A549 (cell line): ENCODE measurements around the gene SLC22A17. TPM values are rescaled to one million over a fixed set of nuclear protein-coding genes. Genes with fewer than 3 reads are reported as not detected.

Source experiments
- ATAC-seq, 2 experiments: fragments of 200-7000 bp in 1 of 2; fragments of >200 bp in 1 of 2; cut with Nextera tagmentation in 1 of 2; cut with Tn5 transposase in 1 of 2; 3 replicates each; pipeline versions ENCODE4 v1.8.0 to v1.9.1; 2018 to 2020; ENCODE audit warnings: mild to moderate bottlenecking in 1 of 2, moderate library complexity in 1 of 2
- CTCF ChIA-PET: fragments of 300-600 bp; sonication (Branson Sonifier 250); formaldehyde crosslinking; extraction: SDS; loops from one replicate; lab custom pipeline; 2021; ENCODE audit warnings: antibody characterized with exemption, inconsistent platforms; lab: Yijun Ruan, JAX
- POLR2A ChIA-PET: fragments of 350-600 bp; formaldehyde crosslinking; extraction: SDS; loops from one replicate; lab custom pipeline; 2021; ENCODE audit warnings: antibody characterized with exemption, inconsistent platforms; lab: Yijun Ruan, JAX
- DNase-seq, 2 experiments: peaks; one replicate each; pipeline versions ENCODE4 v3.0.0 to v3.0.0-alpha.2; 2011 to 2016; ENCODE audit warnings: low read depth in 1 of 2, low spot score in 1 of 2
- FAIRE-seq: peaks from 2 replicates; lab custom pipeline; 2011; peaks lifted over from hg19 to GRCh38; lab: Jason Lieb, UNC
- H3K27ac ChIP-seq, 2 experiments: fragments of >200 bp; sonication (Bioruptor Twin); formaldehyde crosslinking; 3 replicates each; pipeline ENCODE4 v1.5.1; 2016 to 2017
- H3K4me1 ChIP-seq: fragments of >200 bp; sonication (Bioruptor Twin); formaldehyde crosslinking; 3 replicates; pipeline ENCODE4 v1.6.1; 2016
- H3K4me2 ChIP-seq: fragments of >200 bp; sonication (Bioruptor Twin); formaldehyde crosslinking; 3 replicates; pipeline ENCODE4 v1.6.1; 2016
- H3K4me3 ChIP-seq: fragments of >200 bp; sonication (Bioruptor Twin); formaldehyde crosslinking; 3 replicates; pipeline ENCODE4 v1.5.1; 2016
- H3K9me3 ChIP-seq: fragments of >200 bp; sonication (Bioruptor Twin); formaldehyde crosslinking; 3 replicates; pipeline ENCODE4 v1.6.1; 2016
- BCL3 ChIP-seq: fragments of >200 bp; sonication (Bioruptor Twin); formaldehyde crosslinking; IDR thresholded peaks from 3 replicates; pipeline ENCODE4 v1.6.1; 2016
- CBX8 ChIP-seq: fragments of 200-600 bp; sonication (generic); IDR thresholded peaks from 2 replicates; pipeline ENCODE4 v1.6.1; 2016
- CHD4 ChIP-seq: fragments of 200-600 bp; sonication (generic); IDR thresholded peaks from 2 replicates; pipeline ENCODE4 v1.6.1; 2016; ENCODE audit warnings: antibody characterized with exemption, mild to moderate bottlenecking, borderline replicate concordance
- CTCF ChIP-seq: fragments of >200 bp; sonication (Bioruptor Twin); formaldehyde crosslinking; IDR thresholded peaks from 3 replicates; pipeline ENCODE4 v1.5.1; 2016
- EHF ChIP-seq: fragments of 250-450 bp; sonication (Bioruptor Pico); IDR thresholded peaks from 2 replicates; pipeline ENCODE4 v1.5.0; 2020; ENCODE audit warnings: mild to moderate bottlenecking
- ESRRA ChIP-seq: fragments of 150-350 bp; IDR thresholded peaks from 2 replicates; pipeline ENCODE4 v1.6.1; 2014; ENCODE audit warnings: mild to moderate bottlenecking, low read length, borderline replicate concordance
- FOSB ChIP-seq: fragments of 250-450 bp; sonication (Bioruptor Pico); IDR thresholded peaks from 2 replicates; pipeline ENCODE4 v1.5.0; 2020; ENCODE audit warnings: mild to moderate bottlenecking, moderate library complexity
- HES2 ChIP-seq: fragments of >200 bp; sonication (Bioruptor Twin); formaldehyde crosslinking; IDR thresholded peaks from 2 replicates; pipeline ENCODE4 v1.6.1; 2016
- HOXA7 ChIP-seq: fragments of 250-450 bp; sonication (Bioruptor Pico); IDR thresholded peaks from 2 replicates; pipeline ENCODE4 v1.5.0; 2020; ENCODE audit warnings: mild to moderate bottlenecking, moderate library complexity
- JUN ChIP-seq, 2 experiments: fragments of >200 bp; sonication (Bioruptor Twin); formaldehyde crosslinking; IDR thresholded peaks; 2 replicates in 1 of 2; 3 replicates in 1 of 2; pipeline ENCODE4 v1.6.1; 2016 to 2017
- MAZ ChIP-seq: fragments of 150-350 bp; IDR thresholded peaks from 2 replicates; pipeline ENCODE4 v1.6.1; 2014; ENCODE audit warnings: antibody characterized with exemption, low read depth, low read length, borderline replicate concordance
- NFE2L2 ChIP-seq: fragments of 150-350 bp; conservative IDR thresholded peaks from 2 replicates; pipeline ENCODE4 v1.6.1; 2014; ENCODE audit warnings: low read length
- RCOR1 ChIP-seq: fragments of 150-350 bp; IDR thresholded peaks from 2 replicates; pipeline ENCODE4 v1.6.1; 2014; ENCODE audit warnings: antibody characterized with exemption, low read length, low read depth
- TFCP2L1 ChIP-seq: fragments of 250-450 bp; sonication (Bioruptor Pico); IDR thresholded peaks from 2 replicates; pipeline ENCODE4 v1.5.0; 2021; ENCODE audit warnings: mild to moderate bottlenecking
- TP53 ChIP-seq: fragments of 250-450 bp; sonication (Bioruptor Pico); IDR thresholded peaks from 2 replicates; pipeline ENCODE4 v1.5.0; 2021; ENCODE audit warnings: mild to moderate bottlenecking, moderate library complexity
- ZC3H11A ChIP-seq: fragments of 450-650 bp; IDR thresholded peaks from 2 replicates; pipeline ENCODE4 v1.6.1; 2014; ENCODE audit warnings: antibody characterized with exemption, mild to moderate bottlenecking
- WGBS: methylation state at CpG from one replicate; pipeline ENCODE4 v1.1.6; 2017; ENCODE audit errors: missing lambda C conversion rate; 5-methylcytosine and 5-hydroxymethylcytosine counted together
- polyA plus RNA-seq, 4 experiments: library from polyadenylated mRNA; depleted of rRNA in 3 of 4; stranded (reverse); fragments of >200 nt; fragmentation: RNase III in 1 of 4; extraction: RNeasy Plus Mini Kit Qiagen cat#74134 plus additional on column Dnase treatment in 1 of 4; gene quantifications; 2 replicates in 3 of 4; 3 replicates in 1 of 4; pipeline ENCODE4 v1.2.3, GENCODE V29; 2011 to 2017
- TF ChIP-seq, protein P1 (sequence below): fragments of 200-600 bp; sonication (generic); IDR thresholded peaks from 2 replicates; pipeline ENCODE4 v1.6.1; 2016; ENCODE audit warnings: antibody characterized with exemption, mild to moderate bottlenecking, moderate library complexity
- TF ChIP-seq, protein P2 (sequence below): IDR thresholded peaks from 2 replicates; pipeline ENCODE4 v1.6.1; 2012
- TF ChIP-seq, protein P3 (sequence below): fragments of 250-450 bp; sonication (Bioruptor Pico); IDR thresholded peaks from 2 replicates; pipeline ENCODE4 v1.5.0; 2021; ENCODE audit warnings: mild to moderate bottlenecking, moderate library complexity, borderline replicate concordance

The SLC22A17 gene
- polyA plus RNA-seq, 2 of the 4 experiments (the other 2 are of a cell fraction): 3.5 to 8.4 TPM

GRCh38 chr14:23324455-23324846 is 28.2 kb downstream of the SLC22A17 start:
- ATAC-seq (no peak), DNase-seq (no peak), FAIRE-seq (no peak)
- H3K9me3 ChIP-seq: no peaks in the 10 kb centered on the region
- POLR2A ChIA-PET: no interaction called here
- no peak overlapping the region for H3K4me3 ChIP-seq
- H3K4me1 ChIP-seq: peaks cover 24% of the 10 kb centered on the region
- H3K4me2 ChIP-seq: no peak overlapping the region
- no peak overlapping the region for H3K27ac ChIP-seq
- no peak for TF ChIP-seq HOXA7 (CRISPR knock-in tag)
- no peak for TF ChIP-seq FOSB (CRISPR knock-in tag)
- 97% methylated on average over 2 of the region's 2 CpGs for WGBS
- CTCF ChIA-PET: interaction anchor here (5.2 kb wide), 1 partner anchor 55 kb away, joined by 30 read pairs; no protein-coding TSS in a partner anchor

- Histone ChIP-seq H3K4me2 (no peak overlapping the region; the same call in 2 of the 3 replicates), H3K9me3 (no peaks in the 10 kb centered on the region), H3K27ac (no peak overlapping the region), H3K4me3 (no peak overlapping the region), H3K4me1 (peaks cover 24% of the 10 kb centered on the region)
- no peak for ATAC-seq
- WGBS: 97% methylated on average over 17 of the region's 18 CpGs
- no peak for FAIRE-seq
- no peak for TF ChIP-seq RCOR1
- ChIA-PET CTCF (interaction anchor here (1.6 to 5.2 kb wide), 3 partner anchors 12 to 235 kb away, joined by 5 to 30 read pairs (median 9); no protein-coding TSS in a partner anchor), POLR2A (interaction anchor here (1.0 kb wide), 1 partner anchor 30 kb away, joined by 3 read pairs; no protein-coding TSS in a partner anchor)
- no peak for DNase-seq
These were observed 28.7 kb downstream of the SLC22A17 start for GRCh38 chr14:23323838-23324454.

- Histone ChIP-seq H3K4me3 (peak overlapping the region; percentile 97), H3K4me1 (peaks cover 24% of the 10 kb centered on the region), H3K4me2 (peak overlapping the region; percentile 87), H3K9me3 (no peaks in the 10 kb centered on the region), H3K27ac (peak overlapping the region; percentile 99 to 100)
- ChIA-PET POLR2A (interaction anchor here (1.0 to 3.2 kb wide), 3 partner anchors 16 to 28 kb away, joined by 3 to 64 read pairs (median 40); partner anchors contain the start of genes BCL2L2 and PPP1R3E), CTCF (interaction anchor here (0.6 to 5.2 kb wide), 13 partner anchors 13 to 247 kb away, joined by 3 to 30 read pairs (median 5); partner anchors contain the start of genes PPP1R3E and SLC22A17)
- ATAC-seq (no peak), DNase-seq (no peak), FAIRE-seq (no peak)
- 36% methylated on average over 10 of the region's 10 CpGs for WGBS
- TF ChIP-seq EHF (CRISPR knock-in tag) (no peak), BCL3 (no peak), ZC3H11A (no peak), NFE2L2 (no peak), CTCF (no peak), JUN (IDR thresholded peaks at IDR 0.05) (no peak), TP53 (CRISPR knock-in tag) (no peak), HES2 (no peak), CBX8 (no peak), ESRRA (no peak), CHD4 (no peak), TFCP2L1 (no peak), MAZ (no peak)
- TF ChIP-seq, protein P1, sequence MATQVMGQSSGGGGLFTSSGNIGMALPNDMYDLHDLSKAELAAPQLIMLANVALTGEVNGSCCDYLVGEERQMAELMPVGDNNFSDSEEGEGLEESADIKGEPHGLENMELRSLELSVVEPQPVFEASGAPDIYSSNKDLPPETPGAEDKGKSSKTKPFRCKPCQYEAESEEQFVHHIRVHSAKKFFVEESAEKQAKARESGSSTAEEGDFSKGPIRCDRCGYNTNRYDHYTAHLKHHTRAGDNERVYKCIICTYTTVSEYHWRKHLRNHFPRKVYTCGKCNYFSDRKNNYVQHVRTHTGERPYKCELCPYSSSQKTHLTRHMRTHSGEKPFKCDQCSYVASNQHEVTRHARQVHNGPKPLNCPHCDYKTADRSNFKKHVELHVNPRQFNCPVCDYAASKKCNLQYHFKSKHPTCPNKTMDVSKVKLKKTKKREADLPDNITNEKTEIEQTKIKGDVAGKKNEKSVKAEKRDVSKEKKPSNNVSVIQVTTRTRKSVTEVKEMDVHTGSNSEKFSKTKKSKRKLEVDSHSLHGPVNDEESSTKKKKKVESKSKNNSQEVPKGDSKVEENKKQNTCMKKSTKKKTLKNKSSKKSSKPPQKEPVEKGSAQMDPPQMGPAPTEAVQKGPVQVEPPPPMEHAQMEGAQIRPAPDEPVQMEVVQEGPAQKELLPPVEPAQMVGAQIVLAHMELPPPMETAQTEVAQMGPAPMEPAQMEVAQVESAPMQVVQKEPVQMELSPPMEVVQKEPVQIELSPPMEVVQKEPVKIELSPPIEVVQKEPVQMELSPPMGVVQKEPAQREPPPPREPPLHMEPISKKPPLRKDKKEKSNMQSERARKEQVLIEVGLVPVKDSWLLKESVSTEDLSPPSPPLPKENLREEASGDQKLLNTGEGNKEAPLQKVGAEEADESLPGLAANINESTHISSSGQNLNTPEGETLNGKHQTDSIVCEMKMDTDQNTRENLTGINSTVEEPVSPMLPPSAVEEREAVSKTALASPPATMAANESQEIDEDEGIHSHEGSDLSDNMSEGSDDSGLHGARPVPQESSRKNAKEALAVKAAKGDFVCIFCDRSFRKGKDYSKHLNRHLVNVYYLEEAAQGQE: no peak
- TF ChIP-seq, protein P2, sequence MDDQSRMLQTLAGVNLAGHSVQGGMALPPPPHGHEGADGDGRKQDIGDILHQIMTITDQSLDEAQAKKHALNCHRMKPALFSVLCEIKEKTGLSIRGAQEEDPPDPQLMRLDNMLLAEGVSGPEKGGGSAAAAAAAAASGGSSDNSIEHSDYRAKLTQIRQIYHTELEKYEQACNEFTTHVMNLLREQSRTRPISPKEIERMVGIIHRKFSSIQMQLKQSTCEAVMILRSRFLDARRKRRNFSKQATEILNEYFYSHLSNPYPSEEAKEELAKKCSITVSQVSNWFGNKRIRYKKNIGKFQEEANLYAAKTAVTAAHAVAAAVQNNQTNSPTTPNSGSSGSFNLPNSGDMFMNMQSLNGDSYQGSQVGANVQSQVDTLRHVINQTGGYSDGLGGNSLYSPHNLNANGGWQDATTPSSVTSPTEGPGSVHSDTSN: no peak
- TF ChIP-seq, protein P3, sequence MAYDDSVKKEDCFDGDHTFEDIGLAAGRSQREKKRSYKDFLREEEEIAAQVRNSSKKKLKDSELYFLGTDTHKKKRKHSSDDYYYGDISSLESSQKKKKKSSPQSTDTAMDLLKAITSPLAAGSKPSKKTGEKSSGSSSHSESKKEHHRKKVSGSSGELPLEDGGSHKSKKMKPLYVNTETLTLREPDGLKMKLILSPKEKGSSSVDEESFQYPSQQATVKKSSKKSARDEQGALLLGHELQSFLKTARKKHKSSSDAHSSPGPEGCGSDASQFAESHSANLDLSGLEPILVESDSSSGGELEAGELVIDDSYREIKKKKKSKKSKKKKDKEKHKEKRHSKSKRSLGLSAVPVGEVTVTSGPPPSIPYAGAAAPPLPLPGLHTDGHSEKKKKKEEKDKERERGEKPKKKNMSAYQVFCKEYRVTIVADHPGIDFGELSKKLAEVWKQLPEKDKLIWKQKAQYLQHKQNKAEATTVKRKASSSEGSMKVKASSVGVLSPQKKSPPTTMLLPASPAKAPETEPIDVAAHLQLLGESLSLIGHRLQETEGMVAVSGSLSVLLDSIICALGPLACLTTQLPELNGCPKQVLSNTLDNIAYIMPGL (CRISPR knock-in tag): no peak
These were observed 29.8 kb downstream of the SLC22A17 start for GRCh38 chr14:23322568-23323517.
